ENCODE results near the gene HLA-DPA1. TPM values are rescaled to one million over a fixed set of nuclear protein-coding genes. Genes with fewer than 3 reads are reported as not detected.
A peak's percentile ranks its signal among the peaks of the same experiment; 100 is the strongest.

Gene HLA-DPA1
- total and polyA plus RNA-seq, 2 donors (not counting 1 experiment from before 2014, with no cell fraction given) = 702 to 2,256 TPM

DNA sequence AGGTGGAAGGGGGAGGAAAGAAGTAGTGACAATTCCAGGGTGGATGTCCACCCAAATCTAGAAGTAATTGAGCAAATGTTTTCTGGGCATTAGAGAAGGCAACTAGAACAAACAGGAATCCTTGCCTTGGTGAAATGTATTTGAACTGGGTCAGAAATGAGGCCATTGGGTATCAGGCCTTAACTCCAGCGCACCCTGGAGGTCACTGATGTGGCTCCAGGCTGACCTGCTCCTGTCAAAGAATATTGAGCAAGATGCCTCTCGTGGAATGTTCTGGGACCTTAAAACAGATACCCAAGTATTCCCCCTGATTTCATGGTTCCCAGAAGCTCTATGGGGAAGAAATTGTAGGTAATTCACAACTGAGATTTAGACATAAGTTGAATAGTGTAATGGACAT, 9.3 kb upstream of the HLA-DPA1 start:
- H3K27me3 ChIP-seq (replicated peaks in 1 of 4; ENCODE audit: control extremely low read depth in 1 of 4, control insufficient read depth in 3 of 4, insufficient read depth in 4 of 4, low read length in 3 of 4) = no peaks in the 10 kb centered on the region
- peak overlapping the region; percentile 35 for H3K9ac ChIP-seq (ENCODE audit: low read length)
- no peak overlapping the region for H2AFZ ChIP-seq (ENCODE audit: insufficient read depth, low read depth, low read length, poor library complexity, severe bottlenecking)
- H3K36me3 ChIP-seq (replicated peaks in 1 of 2; ENCODE audit: control extremely low read depth in 1 of 2, control insufficient read depth in 1 of 2, extremely low read depth in 1 of 2, insufficient read depth in 2 of 2, low read length in 1 of 2) = peaks cover 0 to 99% of the 10 kb centered on the region in 2 experiments
- TF ChIP-seq, protein P1, sequence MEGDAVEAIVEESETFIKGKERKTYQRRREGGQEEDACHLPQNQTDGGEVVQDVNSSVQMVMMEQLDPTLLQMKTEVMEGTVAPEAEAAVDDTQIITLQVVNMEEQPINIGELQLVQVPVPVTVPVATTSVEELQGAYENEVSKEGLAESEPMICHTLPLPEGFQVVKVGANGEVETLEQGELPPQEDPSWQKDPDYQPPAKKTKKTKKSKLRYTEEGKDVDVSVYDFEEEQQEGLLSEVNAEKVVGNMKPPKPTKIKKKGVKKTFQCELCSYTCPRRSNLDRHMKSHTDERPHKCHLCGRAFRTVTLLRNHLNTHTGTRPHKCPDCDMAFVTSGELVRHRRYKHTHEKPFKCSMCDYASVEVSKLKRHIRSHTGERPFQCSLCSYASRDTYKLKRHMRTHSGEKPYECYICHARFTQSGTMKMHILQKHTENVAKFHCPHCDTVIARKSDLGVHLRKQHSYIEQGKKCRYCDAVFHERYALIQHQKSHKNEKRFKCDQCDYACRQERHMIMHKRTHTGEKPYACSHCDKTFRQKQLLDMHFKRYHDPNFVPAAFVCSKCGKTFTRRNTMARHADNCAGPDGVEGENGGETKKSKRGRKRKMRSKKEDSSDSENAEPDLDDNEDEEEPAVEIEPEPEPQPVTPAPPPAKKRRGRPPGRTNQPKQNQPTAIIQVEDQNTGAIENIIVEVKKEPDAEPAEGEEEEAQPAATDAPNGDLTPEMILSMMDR (IDR thresholded peaks at IDR 0.05) = peak; percentile 68
- no peak for TF ChIP-seq EZH2 (IDR thresholded peaks at IDR 0.05; ENCODE audit: borderline replicate concordance, insufficient read depth, low read depth, low read length, poor library complexity, severe bottlenecking)
- Mint-ChIP-seq H3K27me3 (no peaks in the 10 kb centered on the region), H3K27ac (peak overlapping the region; percentile 89), H3K4me3 (peak overlapping the region; percentile 78), H3K4me1 (peaks cover 72% of the 10 kb centered on the region), H3K9me3 (ENCODE audit: insufficient read depth) (no peaks in the 10 kb centered on the region)
- H3K27ac ChIP-seq (ENCODE audit: low read length in 2 of 2) = peak overlapping the region; percentile 27 to 82
- H4K20me1 ChIP-seq (ENCODE audit: control insufficient read depth, insufficient read depth, low read length, poor library complexity, severe bottlenecking) = peaks cover 16% of the 10 kb centered on the region
- intact Hi-C loops (cut with micrococcal nuclease) = loop anchor here (1.0 to 2.0 kb wide), 3 partner anchors 66 to 166 kb away; no protein-coding TSS in a partner anchor
- peaks cover 59 to 60% of the 10 kb centered on the region in 2 donors for H3K4me1 ChIP-seq (ENCODE audit: control insufficient read depth in 2 of 2, insufficient read depth in 2 of 2, low read length in 2 of 2)
- POLR2A ChIA-PET = interaction anchor here (0.8 to 4.2 kb wide), 6 partner anchors 8 to 74 kb away, joined by 3 to 36 read pairs (median 4); partner anchors contain the start of genes HLA-DOA and HLA-DPA1
- H3K9me3 ChIP-seq (ENCODE audit: control extremely low read depth in 1 of 3, control insufficient read depth in 2 of 3, insufficient read depth in 1 of 3, low read length in 2 of 3) = no peaks in the 10 kb centered on the region
- CTCF ChIA-PET = interaction anchor here (0.5 to 23.5 kb wide), 15 partner anchors 11 to 166 kb away, joined by 3 to 576 read pairs (median 6); partner anchors contain the start of genes HLA-DOA and HLA-DPA1
- DNase-seq = peak; percentile 65
- ATAC-seq (ENCODE audit: low read depth) = peak; percentile 63
- peak overlapping the region; percentile 95 for H3K4me2 ChIP-seq (replicated peaks; ENCODE audit: low read depth, low read length, poor library complexity, severe bottlenecking)
- H3K4me3 ChIP-seq (ENCODE audit: control extremely low read depth in 1 of 5, extremely low read depth in 1 of 5, insufficient read depth in 1 of 5, low read depth in 2 of 5, low read length in 4 of 5) = peak overlapping the region in 1 of 5 experiments; percentile 7
- WGBS (ENCODE audit: insufficient coverage) = 86% methylated on average over 1 of the region's 2 CpGs
- H3K79me2 ChIP-seq (ENCODE audit: control insufficient read depth, insufficient read depth, low read length) = peaks cover 73% of the 10 kb centered on the region
